Liver (tissue), 9 donors: ENCODE results near the gene TSPAN5. TPM values are rescaled to one million over a fixed set of nuclear protein-coding genes. Genes with fewer than 3 reads are reported as not detected.

Experiments used
- DNase-seq: peaks from one replicate; pipeline ENCODE4 v3.0.0-alpha.2; 2017; ENCODE audit warnings: low spot score
- H3K27ac ChIP-seq, 2 donors: one replicate each; pipeline ENCODE4 v1.7.0; 2013; ENCODE audit warnings: inconsistent platforms in 2 of 2, low read length in 2 of 2, control low read depth in 1 of 2, low read depth in 1 of 2, mild to moderate bottlenecking in 1 of 2
- H3K27me3 ChIP-seq, 4 donors: one replicate each; pipeline versions ENCODE4 v1.6.1 to v1.7.0; 2013; ENCODE audit warnings: low read length in 3 of 4, inconsistent platforms in 1 of 4, mild to moderate bottlenecking in 1 of 4, moderate library complexity in 1 of 4; ENCODE audit not compliant: control insufficient read depth in 4 of 4, insufficient read depth in 4 of 4
- H3K36me3 ChIP-seq, 4 donors: one replicate each; pipeline versions ENCODE4 v1.6.1 to v1.7.0; 2013; ENCODE audit warnings: low read length in 3 of 4, mild to moderate bottlenecking in 3 of 4, low read depth in 1 of 4, moderate library complexity in 1 of 4; ENCODE audit not compliant: control insufficient read depth in 4 of 4, insufficient read depth in 3 of 4
- H3K4me1 ChIP-seq, 4 donors: one replicate each; pipeline versions ENCODE4 v1.6.1 to v1.7.0; 2013; ENCODE audit warnings: low read length in 3 of 4, mild to moderate bottlenecking in 3 of 4, moderate library complexity in 1 of 4; ENCODE audit not compliant: control insufficient read depth in 4 of 4, insufficient read depth in 4 of 4
- H3K4me3 ChIP-seq, 3 donors: one replicate each; pipeline versions ENCODE4 v1.6.1 to v1.7.0; 2013; ENCODE audit warnings: low read length in 3 of 3, control low read depth in 1 of 3, low read depth in 1 of 3, mild to moderate bottlenecking in 1 of 3
- H3K9ac ChIP-seq, 2 donors: one replicate each; pipeline ENCODE4 v1.7.0; 2013; ENCODE audit warnings: low read length in 2 of 2, mild to moderate bottlenecking in 2 of 2, moderate library complexity in 2 of 2, control low read depth in 1 of 2, low read depth in 1 of 2
- H3K9me3 ChIP-seq, 4 donors: one replicate each; pipeline versions ENCODE4 v1.6.1 to v1.7.0; 2013; ENCODE audit warnings: low read length in 3 of 4; ENCODE audit not compliant: control insufficient read depth in 4 of 4
- EGR1 ChIP-seq, 2 donors: IDR thresholded peaks; 2 replicates each; pipeline ENCODE4 v1.6.1; 2016 to 2018; ENCODE audit warnings: antibody characterized with exemption in 2 of 2, low read depth in 2 of 2
- FOXA1 ChIP-seq: IDR thresholded peaks from 2 replicates; pipeline ENCODE4 v1.6.1; 2016; ENCODE audit warnings: antibody characterized with exemption
- FOXA2 ChIP-seq: IDR thresholded peaks from 2 replicates; pipeline ENCODE4 v1.6.1; 2016; ENCODE audit warnings: antibody characterized with exemption
- GABPA ChIP-seq, 2 donors: IDR thresholded peaks in 1 of 2; conservative IDR thresholded peaks in 1 of 2; 2 replicates each; pipeline ENCODE4 v1.6.1; 2016; ENCODE audit warnings: antibody characterized with exemption in 2 of 2, mild to moderate bottlenecking in 1 of 2, moderate library complexity in 1 of 2
- HNF4A ChIP-seq, 2 donors: conservative IDR thresholded peaks; 2 replicates each; pipeline ENCODE4 v1.6.1; 2016; ENCODE audit warnings: antibody characterized with exemption in 2 of 2, mild to moderate bottlenecking in 2 of 2
- HNF4G ChIP-seq: IDR thresholded peaks from 2 replicates; pipeline ENCODE4 v1.6.1; 2016; ENCODE audit warnings: antibody characterized with exemption
- JUND ChIP-seq, 2 donors: IDR thresholded peaks; 2 replicates each; pipeline ENCODE4 v1.6.1; 2016; ENCODE audit warnings: antibody characterized with exemption in 2 of 2
- NR2F2 ChIP-seq: IDR thresholded peaks from 2 replicates; pipeline ENCODE4 v1.6.1; 2016; ENCODE audit warnings: antibody characterized with exemption
- RAD21 ChIP-seq, 2 donors: IDR thresholded peaks; 2 replicates each; pipeline ENCODE4 v1.6.1; 2016; ENCODE audit warnings: antibody characterized with exemption in 2 of 2, mild to moderate bottlenecking in 2 of 2
- RXRA ChIP-seq, 2 donors: IDR thresholded peaks; 2 replicates each; pipeline ENCODE4 v1.6.1; 2017 to 2018; ENCODE audit warnings: antibody characterized with exemption in 2 of 2, mild to moderate bottlenecking in 1 of 2
- SP1 ChIP-seq: IDR thresholded peaks from 2 replicates; pipeline ENCODE4 v1.6.1; 2018; ENCODE audit warnings: antibody characterized with exemption, mild to moderate bottlenecking
- TAF1 ChIP-seq: conservative IDR thresholded peaks from 2 replicates; pipeline ENCODE4 v1.6.1; 2016; ENCODE audit warnings: antibody characterized with exemption, mild to moderate bottlenecking
- YY1 ChIP-seq: IDR thresholded peaks from 2 replicates; pipeline ENCODE4 v1.6.1; 2016; ENCODE audit warnings: antibody characterized with exemption, mild to moderate bottlenecking
- WGBS: extraction: QIAGEN DNeasy Blood & Tissue Kit; methylation state at CpG from one replicate; pipeline ENCODE4 v1.1.7; 2013; 5-methylcytosine and 5-hydroxymethylcytosine counted together
- polyA plus RNA-seq, 2 donors: library from polyadenylated mRNA; stranded (reverse) in 1 of 2; unstranded in 1 of 2; fragments of 200-250 nt in 1 of 2; fragments of >200 nt in 1 of 2; fragmentation: Nextera tagmentation in 1 of 2; extraction: Ambion mirVana in 1 of 2; gene quantifications; one replicate each; pipeline versions ENCODE4 v1.2.1 to v1.2.3, GENCODE V29; 2013 to 2015
- total RNA-seq, 2 donors: library from RNA; depleted of rRNA; stranded (reverse); fragments of >200 nt; gene quantifications; one replicate each; pipeline ENCODE4 v1.2.3, GENCODE V29; 2014
- TF ChIP-seq, protein P1 (sequence below): fragments of 150-350 bp; IDR thresholded peaks from 2 replicates; pipeline ENCODE4 v1.5.1; 2017; ENCODE audit warnings: improper control_type of control experiment, low read depth, low read length; ENCODE audit not compliant: missing input control
- TF ChIP-seq, protein P2 (sequence below): IDR thresholded peaks from 2 replicates; pipeline ENCODE4 v1.6.1; 2016; ENCODE audit warnings: antibody characterized with exemption
- TF ChIP-seq, protein P3 (sequence below): IDR thresholded peaks from 2 replicates; pipeline ENCODE4 v1.6.1; 2016; ENCODE audit warnings: antibody characterized with exemption
- TF ChIP-seq, protein P4 (sequence below): IDR thresholded peaks from 2 replicates; pipeline ENCODE4 v1.6.1; 2016; ENCODE audit warnings: antibody characterized with exemption, mild to moderate bottlenecking
- TF ChIP-seq, protein P5 (sequence below): IDR thresholded peaks from 2 replicates; pipeline ENCODE4 v1.6.1; 2016; ENCODE audit warnings: antibody characterized with exemption
- donor health status: healthy.
- donor health status: healthy.
- donor health status: healthy.
- donor health status: healthy.
- donor health status: healthy.

The TSPAN5 gene
- total RNA-seq: 10 to 100 TPM in 1 of 2 donors, under 1 TPM in 1; 0.84 to 54.0 TPM
- polyA plus RNA-seq: under 1 TPM; 0.36 to 0.43 TPM

DNA sequence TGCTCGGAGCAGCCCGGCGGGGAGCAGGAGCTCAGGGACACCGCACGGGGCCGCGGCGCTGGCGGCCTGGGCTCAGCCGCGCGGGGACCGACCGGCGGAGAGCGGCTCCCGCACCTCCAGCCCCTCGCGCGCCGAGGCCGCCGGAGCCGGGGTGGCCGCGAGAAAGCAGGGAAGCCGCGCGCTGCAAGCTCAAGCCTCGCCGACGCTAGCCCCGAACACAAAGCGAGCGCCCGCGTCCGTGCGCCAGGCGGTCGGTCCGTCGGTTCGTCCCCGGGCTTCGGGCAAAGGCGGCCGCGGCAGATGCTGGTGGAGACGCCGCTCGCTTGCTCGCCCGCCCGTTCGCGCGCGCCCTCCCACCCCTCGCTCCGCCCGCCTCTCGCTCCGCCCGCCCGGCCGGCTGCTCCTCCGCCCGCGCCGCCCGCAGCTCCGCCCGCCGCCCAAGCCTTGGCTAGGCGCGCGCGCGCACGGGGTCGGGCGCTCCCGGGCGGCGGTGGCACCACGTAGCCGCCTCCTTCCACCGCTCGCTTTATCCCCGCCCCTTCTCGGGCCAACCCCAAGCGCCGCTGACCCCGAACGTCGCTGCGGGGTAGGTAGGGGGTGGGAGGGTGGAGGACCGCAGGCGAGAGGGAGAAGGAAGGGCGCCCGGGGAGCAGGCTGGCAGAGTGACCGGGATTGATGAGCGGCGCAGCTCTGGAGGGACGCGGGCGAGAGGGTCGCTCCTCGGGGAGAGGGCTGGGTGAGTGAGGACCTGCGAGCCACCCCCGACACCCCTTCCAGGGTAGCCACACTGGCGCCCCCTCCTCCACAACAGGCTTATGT is at the start of gene TSPAN5:
Gene TSPAN5 (minus strand): TSS at position 325 of the 819 bp plus-strand sequence.
- H3K9ac ChIP-seq: peak within 1 kb of the TSS in 1 of 2 donors; percentile 17
- under 1% methylated on average over 113 of the region's 113 CpGs for WGBS

DNA sequence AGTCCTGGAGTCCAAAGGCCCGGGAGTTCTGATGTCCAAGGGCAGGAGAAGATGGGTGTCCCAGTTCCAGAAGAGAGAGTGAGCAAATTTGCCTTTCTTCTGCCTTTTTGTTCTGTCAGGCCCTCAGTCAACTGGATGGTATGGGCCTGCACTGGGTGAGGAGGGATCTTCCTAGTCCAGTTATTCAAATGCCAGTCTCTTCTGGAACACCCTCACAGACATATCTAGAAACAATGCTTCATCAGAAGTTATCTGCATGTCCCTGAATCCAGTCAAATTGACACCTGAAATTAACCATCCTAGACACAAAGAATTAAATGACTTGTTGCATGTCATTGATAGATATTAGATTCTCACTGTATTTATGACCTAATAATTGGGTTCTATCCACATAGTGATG is 48.5 kb upstream of the TSPAN5 start:
- Histone ChIP-seq H3K9ac (no peak overlapping the region), H3K4me3 (no peak overlapping the region), H3K9me3 (peaks cover 0 to 2% (median 0%) of the 10 kb centered on the region in 4 donors), H3K27ac (no peak overlapping the region), H3K4me1 (no peaks in the 10 kb centered on the region), H3K36me3 (no peaks in the 10 kb centered on the region), H3K27me3 (no peaks in the 10 kb centered on the region)
- 73% methylated on average over 1 of the region's 1 CpG for WGBS
- no peak for DNase-seq
- TF ChIP-seq HNF4G (no peak), FOXA2 (no peak), GABPA (IDR thresholded peaks at IDR 0.05 in 1 of 2, conservative IDR thresholded peaks at IDR 0.05 in 1 of 2) (no peak), FOXA1 (no peak), YY1 (no peak), RAD21 (IDR thresholded peaks at IDR 0.05) (no peak), HNF4A (conservative IDR thresholded peaks at IDR 0.05) (no peak), RXRA (IDR thresholded peaks at IDR 0.05) (no peak), SP1 (no peak), TAF1 (no peak), JUND (IDR thresholded peaks at IDR 0.05) (no peak), EGR1 (IDR thresholded peaks at IDR 0.05; ENCODE audit: low read depth in 2 of 2) (no peak), NR2F2 (no peak)
- TF ChIP-seq, protein P1, sequence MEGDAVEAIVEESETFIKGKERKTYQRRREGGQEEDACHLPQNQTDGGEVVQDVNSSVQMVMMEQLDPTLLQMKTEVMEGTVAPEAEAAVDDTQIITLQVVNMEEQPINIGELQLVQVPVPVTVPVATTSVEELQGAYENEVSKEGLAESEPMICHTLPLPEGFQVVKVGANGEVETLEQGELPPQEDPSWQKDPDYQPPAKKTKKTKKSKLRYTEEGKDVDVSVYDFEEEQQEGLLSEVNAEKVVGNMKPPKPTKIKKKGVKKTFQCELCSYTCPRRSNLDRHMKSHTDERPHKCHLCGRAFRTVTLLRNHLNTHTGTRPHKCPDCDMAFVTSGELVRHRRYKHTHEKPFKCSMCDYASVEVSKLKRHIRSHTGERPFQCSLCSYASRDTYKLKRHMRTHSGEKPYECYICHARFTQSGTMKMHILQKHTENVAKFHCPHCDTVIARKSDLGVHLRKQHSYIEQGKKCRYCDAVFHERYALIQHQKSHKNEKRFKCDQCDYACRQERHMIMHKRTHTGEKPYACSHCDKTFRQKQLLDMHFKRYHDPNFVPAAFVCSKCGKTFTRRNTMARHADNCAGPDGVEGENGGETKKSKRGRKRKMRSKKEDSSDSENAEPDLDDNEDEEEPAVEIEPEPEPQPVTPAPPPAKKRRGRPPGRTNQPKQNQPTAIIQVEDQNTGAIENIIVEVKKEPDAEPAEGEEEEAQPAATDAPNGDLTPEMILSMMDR: no peak
- TF ChIP-seq, protein P2, sequence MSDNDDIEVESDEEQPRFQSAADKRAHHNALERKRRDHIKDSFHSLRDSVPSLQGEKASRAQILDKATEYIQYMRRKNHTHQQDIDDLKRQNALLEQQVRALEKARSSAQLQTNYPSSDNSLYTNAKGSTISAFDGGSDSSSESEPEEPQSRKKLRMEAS: no peak
- TF ChIP-seq, protein P3, sequence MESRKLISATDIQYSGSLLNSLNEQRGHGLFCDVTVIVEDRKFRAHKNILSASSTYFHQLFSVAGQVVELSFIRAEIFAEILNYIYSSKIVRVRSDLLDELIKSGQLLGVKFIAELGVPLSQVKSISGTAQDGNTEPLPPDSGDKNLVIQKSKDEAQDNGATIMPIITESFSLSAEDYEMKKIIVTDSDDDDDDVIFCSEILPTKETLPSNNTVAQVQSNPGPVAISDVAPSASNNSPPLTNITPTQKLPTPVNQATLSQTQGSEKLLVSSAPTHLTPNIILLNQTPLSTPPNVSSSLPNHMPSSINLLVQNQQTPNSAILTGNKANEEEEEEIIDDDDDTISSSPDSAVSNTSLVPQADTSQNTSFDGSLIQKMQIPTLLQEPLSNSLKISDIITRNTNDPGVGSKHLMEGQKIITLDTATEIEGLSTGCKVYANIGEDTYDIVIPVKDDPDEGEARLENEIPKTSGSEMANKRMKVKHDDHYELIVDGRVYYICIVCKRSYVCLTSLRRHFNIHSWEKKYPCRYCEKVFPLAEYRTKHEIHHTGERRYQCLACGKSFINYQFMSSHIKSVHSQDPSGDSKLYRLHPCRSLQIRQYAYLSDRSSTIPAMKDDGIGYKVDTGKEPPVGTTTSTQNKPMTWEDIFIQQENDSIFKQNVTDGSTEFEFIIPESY: no peak
- TF ChIP-seq, protein P4, sequence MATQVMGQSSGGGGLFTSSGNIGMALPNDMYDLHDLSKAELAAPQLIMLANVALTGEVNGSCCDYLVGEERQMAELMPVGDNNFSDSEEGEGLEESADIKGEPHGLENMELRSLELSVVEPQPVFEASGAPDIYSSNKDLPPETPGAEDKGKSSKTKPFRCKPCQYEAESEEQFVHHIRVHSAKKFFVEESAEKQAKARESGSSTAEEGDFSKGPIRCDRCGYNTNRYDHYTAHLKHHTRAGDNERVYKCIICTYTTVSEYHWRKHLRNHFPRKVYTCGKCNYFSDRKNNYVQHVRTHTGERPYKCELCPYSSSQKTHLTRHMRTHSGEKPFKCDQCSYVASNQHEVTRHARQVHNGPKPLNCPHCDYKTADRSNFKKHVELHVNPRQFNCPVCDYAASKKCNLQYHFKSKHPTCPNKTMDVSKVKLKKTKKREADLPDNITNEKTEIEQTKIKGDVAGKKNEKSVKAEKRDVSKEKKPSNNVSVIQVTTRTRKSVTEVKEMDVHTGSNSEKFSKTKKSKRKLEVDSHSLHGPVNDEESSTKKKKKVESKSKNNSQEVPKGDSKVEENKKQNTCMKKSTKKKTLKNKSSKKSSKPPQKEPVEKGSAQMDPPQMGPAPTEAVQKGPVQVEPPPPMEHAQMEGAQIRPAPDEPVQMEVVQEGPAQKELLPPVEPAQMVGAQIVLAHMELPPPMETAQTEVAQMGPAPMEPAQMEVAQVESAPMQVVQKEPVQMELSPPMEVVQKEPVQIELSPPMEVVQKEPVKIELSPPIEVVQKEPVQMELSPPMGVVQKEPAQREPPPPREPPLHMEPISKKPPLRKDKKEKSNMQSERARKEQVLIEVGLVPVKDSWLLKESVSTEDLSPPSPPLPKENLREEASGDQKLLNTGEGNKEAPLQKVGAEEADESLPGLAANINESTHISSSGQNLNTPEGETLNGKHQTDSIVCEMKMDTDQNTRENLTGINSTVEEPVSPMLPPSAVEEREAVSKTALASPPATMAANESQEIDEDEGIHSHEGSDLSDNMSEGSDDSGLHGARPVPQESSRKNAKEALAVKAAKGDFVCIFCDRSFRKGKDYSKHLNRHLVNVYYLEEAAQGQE: no peak
- TF ChIP-seq, protein P5, sequence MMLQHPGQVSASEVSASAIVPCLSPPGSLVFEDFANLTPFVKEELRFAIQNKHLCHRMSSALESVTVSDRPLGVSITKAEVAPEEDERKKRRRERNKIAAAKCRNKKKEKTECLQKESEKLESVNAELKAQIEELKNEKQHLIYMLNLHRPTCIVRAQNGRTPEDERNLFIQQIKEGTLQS: no peak

More for the DNA sequence above, at the start of gene TSPAN5:
- TF ChIP-seq SP1 (no peak), GABPA (IDR thresholded peaks at IDR 0.05 in 1 of 2, conservative IDR thresholded peaks at IDR 0.05 in 1 of 2) (no peak), YY1 (no peak), JUND (IDR thresholded peaks at IDR 0.05) (no peak), NR2F2 (no peak)
- no peaks in the 10 kb centered on the region for H3K9me3 ChIP-seq
- H3K36me3 ChIP-seq: no peaks in the 10 kb centered on the region
- peak; percentile 85 for DNase-seq
- peaks cover 0 to 10% (median 3%) of the 10 kb centered on the region in 4 donors for H3K27me3 ChIP-seq
- H3K27ac ChIP-seq: no peak within 1 kb of the TSS
- peaks cover 6 to 21% (median 17%) of the 10 kb centered on the region in 4 donors for H3K4me1 ChIP-seq
- H3K4me3 ChIP-seq: peak within 1 kb of the TSS; percentile 53 to 73 (median 70)
